Effector CD4-positive, alpha-beta T cell (primary cell): ENCODE measurements around the gene ZCCHC3.

Experiments
- DNase-seq: peaks from one replicate; pipeline ENCODE4 v3.0.0-alpha.2; 2020

The ZCCHC3 gene

GRCh38 chr20:347317-347639 lies 49.9 kb downstream of the ZCCHC3 start:
- DNase-seq = no peak

- DNase-seq = peak; percentile 46
Measured at GRCh38 chr20:347640-348484, 50.5 kb downstream of the ZCCHC3 start.

GRCh38 chr20:348972-349841 lies 51.8 kb downstream of the ZCCHC3 start:
- DNase-seq = no peak
